HG03039 (cell line): ENCODE results near the gene PARP4.
"Not testable (repeated sequence)": the region's sequence is repeated elsewhere in the genome, so short reads cannot be mapped to it uniquely, and the experiment has no call there.

Experiments
- ATAC-seq: cut with Tn5 transposase; IDR thresholded peaks from one replicate; pipeline ENCODE4 v1.9.1; 2021; ENCODE audit warnings: mild to moderate bottlenecking, moderate library complexity; ENCODE audit not compliant: unreplicated experiment

Gene PARP4

GRCh38 chr13:24512197-24512907 is at the start of gene PARP4:
Gene PARP4 (minus strand): TSS chr13:24512778. CDS start chr13:24503776, 9,002 bp downstream.
- peak; percentile 67 for ATAC-seq

GRCh38 chr13:24560579-24561187 is 48.1 kb upstream of the PARP4 start:
- ATAC-seq: not testable (repeated sequence)

- not testable (repeated sequence) for ATAC-seq
These were observed 47.0 kb upstream of the PARP4 start for GRCh38 chr13:24559431-24560218.

GRCh38 chr13:24557081-24557480 is 44.5 kb upstream of the PARP4 start:
- no peak for ATAC-seq

GRCh38 chr13:24553892-24554291 is 41.3 kb upstream of the PARP4 start:
- ATAC-seq: not testable (repeated sequence)

- ATAC-seq: not testable (repeated sequence)
These were observed 29.1 kb upstream of the PARP4 start for GRCh38 chr13:24541476-24542352.

GRCh38 chr13:24541127-24541475 is 28.5 kb upstream of the PARP4 start:
- ATAC-seq: no peak

GRCh38 chr13:24540236-24541126 is 27.9 kb upstream of the PARP4 start:
- ATAC-seq: no peak

GRCh38 chr13:24539500-24540165 is 27.1 kb upstream of the PARP4 start:
- ATAC-seq: no peak

GRCh38 chr13:24529478-24529877 is 16.9 kb upstream of the PARP4 start:
- ATAC-seq: no peak

GRCh38 chr13:24528816-24529398 is 16.3 kb upstream of the PARP4 start:
- ATAC-seq: no peak

- ATAC-seq: no peak
These were observed 14.7 kb upstream of the PARP4 start for GRCh38 chr13:24527266-24527775.

- no peak for ATAC-seq
These were observed 8.2 kb upstream of the PARP4 start for GRCh38 chr13:24520733-24521132.

- no peak for ATAC-seq
These were observed 4.3 kb upstream of the PARP4 start for GRCh38 chr13:24516919-24517318.

- no peak for ATAC-seq
These were observed 283 bp upstream of the PARP4 start for GRCh38 chr13:24512908-24513213.

GRCh38 chr13:24511816-24512196 is 772 bp downstream of the PARP4 start:
- no peak for ATAC-seq

- ATAC-seq: peak; percentile 47
These were observed 1.4 kb downstream of the PARP4 start for GRCh38 chr13:24511019-24511815.

GRCh38 chr13:24506698-24507335 is 5.8 kb downstream of the PARP4 start:
- no peak for ATAC-seq
